B cell (primary cell): Measurements from ENCODE around the gene PKP1. TPM values are rescaled to one million over a fixed set of nuclear protein-coding genes. Genes with fewer than 3 reads are reported as not detected.

Experiments
- ATAC-seq: fragments of 200-7000 bp; cut with Tn5 transposase; one replicate; pipeline ENCODE4 v1.10.0; 2021; ENCODE audit warnings: low read depth, mild to moderate bottlenecking, moderate number of reproducible peaks, moderate library complexity
- CTCF ChIA-PET: fragments of 350-600 bp; sonication (Branson Sonifier 250); formaldehyde crosslinking; loops from one replicate; lab custom pipeline; 2021; ENCODE audit warnings: antibody characterized with exemption, inconsistent platforms; lab: Charles Lee
- POLR2A ChIA-PET: fragments of 350-600 bp; sonication (Branson Sonifier 250); formaldehyde crosslinking; loops from one replicate; lab custom pipeline; 2021; ENCODE audit warnings: antibody characterized with exemption; lab: Charles Lee
- DNase-seq: peaks from one replicate; pipeline ENCODE4 v3.0.0; 2013
- H2AFZ ChIP-seq: 2 replicates; pipeline ENCODE4 v1.6.1; 2012; ENCODE audit warnings: mild to moderate bottlenecking, low read depth, low read length; ENCODE audit not compliant: insufficient read depth, poor library complexity, severe bottlenecking
- H3K27ac ChIP-seq, 2 donors: 1 replicate in 1 of 2; 2 replicates in 1 of 2; pipeline ENCODE4 v1.5.1; 2012 to 2013; ENCODE audit warnings: low read length in 2 of 2, mild to moderate bottlenecking in 2 of 2, moderate library complexity in 1 of 2
- H3K27me3 ChIP-seq, 4 experiments: fragments of 200-600 bp in 1 of 4; sonication (generic) in 1 of 4; replicated peaks in 1 of 4; 1 replicate in 2 of 4; 2 replicates in 2 of 4; pipeline versions ENCODE4 v1.6.1 to v1.7.0; 2013 to 2016; ENCODE audit warnings: low read length in 3 of 4, mild to moderate bottlenecking in 2 of 4, mixed read lengths in 1 of 4, moderate library complexity in 1 of 4; ENCODE audit not compliant: insufficient read depth in 4 of 4, control insufficient read depth in 3 of 4; ENCODE audit errors: control extremely low read depth in 1 of 4
- H3K36me3 ChIP-seq, 2 experiments: replicated peaks in 1 of 2; 1 replicate in 1 of 2; 2 replicates in 1 of 2; pipeline versions ENCODE4 v1.6.1 to v1.7.1; 2013; ENCODE audit warnings: low read length in 1 of 2; ENCODE audit not compliant: insufficient read depth in 2 of 2, control insufficient read depth in 1 of 2; ENCODE audit errors: control extremely low read depth in 1 of 2, extremely low read depth in 1 of 2
- H3K4me1 ChIP-seq, 2 donors: fragments of 200-600 bp in 1 of 2; sonication (generic) in 1 of 2; 1 replicate in 1 of 2; 2 replicates in 1 of 2; pipeline versions ENCODE4 v1.5.1 to v1.6.1; 2013 to 2017; ENCODE audit warnings: low read length in 2 of 2; ENCODE audit not compliant: control insufficient read depth in 2 of 2, insufficient read depth in 2 of 2
- H3K4me2 ChIP-seq: replicated peaks from 2 replicates; pipeline ENCODE3; 2012; ENCODE audit warnings: mild to moderate bottlenecking, low read depth, low read length; ENCODE audit not compliant: poor library complexity, severe bottlenecking
- H3K4me3 ChIP-seq, 5 experiments: fragments of 200-600 bp in 1 of 5; sonication (generic) in 1 of 5; 1 replicate in 3 of 5; 2 replicates in 2 of 5; pipeline versions ENCODE4 v1.5.1 to v1.7.0; 2011 to 2016; ENCODE audit warnings: low read length in 4 of 5, mild to moderate bottlenecking in 4 of 5, low read depth in 2 of 5, control low read depth in 1 of 5, moderate library complexity in 1 of 5; ENCODE audit not compliant: insufficient read depth in 1 of 5; ENCODE audit errors: control extremely low read depth in 1 of 5, extremely low read depth in 1 of 5
- H3K79me2 ChIP-seq: fragments of 200-600 bp; sonication (generic); one replicate; pipeline ENCODE4 v1.6.0; 2016; ENCODE audit warnings: low read length; ENCODE audit not compliant: control insufficient read depth, insufficient read depth
- H3K9ac ChIP-seq: fragments of 200-600 bp; sonication (generic); 2 replicates; pipeline ENCODE4 v1.6.1; 2017; ENCODE audit warnings: mild to moderate bottlenecking, low read length, moderate library complexity
- H3K9me3 ChIP-seq, 3 donors: one replicate each; pipeline versions ENCODE4 v1.6.1 to v1.7.1; 2013; ENCODE audit warnings: low read length in 2 of 3; ENCODE audit not compliant: control insufficient read depth in 2 of 3, insufficient read depth in 1 of 3; ENCODE audit errors: control extremely low read depth in 1 of 3
- H4K20me1 ChIP-seq: 2 replicates; pipeline ENCODE4 v1.6.0; 2012; ENCODE audit warnings: mild to moderate bottlenecking, low read length; ENCODE audit not compliant: insufficient read depth, control insufficient read depth, poor library complexity, severe bottlenecking
- H3K27ac Mint-ChIP-seq: one replicate; pipeline ENCODE4 v1.8.0; 2021; ENCODE audit warnings: mixed read lengths
- H3K27me3 Mint-ChIP-seq: one replicate; pipeline ENCODE4 v1.8.0; 2021; ENCODE audit warnings: mixed read lengths
- H3K4me1 Mint-ChIP-seq: one replicate; pipeline ENCODE4 v1.8.0; 2021; ENCODE audit warnings: mixed read lengths
- H3K4me3 Mint-ChIP-seq: one replicate; pipeline ENCODE4 v1.8.0; 2021; ENCODE audit warnings: mixed read lengths
- H3K9me3 Mint-ChIP-seq: one replicate; pipeline ENCODE4 v1.8.0; 2022; ENCODE audit warnings: mixed read lengths; ENCODE audit not compliant: insufficient read depth
- EZH2 ChIP-seq: IDR thresholded peaks from 2 replicates; pipeline ENCODE4 v1.6.1; 2012; ENCODE audit warnings: borderline replicate concordance, low read depth, mild to moderate bottlenecking, moderate library complexity, low read length; ENCODE audit not compliant: insufficient read depth, poor library complexity, severe bottlenecking
- WGBS: methylation state at CpG from one replicate; pipeline ENCODE4 v1.1.5; 2013; ENCODE audit warnings: missing lambda C conversion rate; ENCODE audit not compliant: insufficient coverage; 5-methylcytosine and 5-hydroxymethylcytosine counted together
- intact Hi-C: fragments of 100-400 bp; cut with micrococcal nuclease; formaldehyde crosslinking; loops from one replicate; pipeline ENCODE4 v1.10.0; 2022
- polyA plus RNA-seq: library from polyadenylated mRNA; depleted of rRNA; stranded (reverse); fragments of >200 nt; gene quantifications from 2 replicates; pipeline ENCODE4 v1.2.3, GENCODE V29; 2012
- total RNA-seq, 2 donors: library from RNA; stranded (reverse); fragments of 120-200 nt in 1 of 2; gene quantifications; 1 replicate in 1 of 2; 2 replicates in 1 of 2; pipeline versions ENCODE4 v1.2.3 to v1.2.4, GENCODE V29; 2013 to 2022
- TF ChIP-seq, protein P1 (sequence below): fragments of 200-600 bp; IDR thresholded peaks from one replicate; pipeline ENCODE4 v1.8.0; 2022; ENCODE audit warnings: antibody characterized with exemption, mild to moderate bottlenecking

The PKP1 gene
- total and polyA plus RNA-seq, 2 donors (not counting 1 experiment from before 2014, with no cell fraction given) = not detected

DNA sequence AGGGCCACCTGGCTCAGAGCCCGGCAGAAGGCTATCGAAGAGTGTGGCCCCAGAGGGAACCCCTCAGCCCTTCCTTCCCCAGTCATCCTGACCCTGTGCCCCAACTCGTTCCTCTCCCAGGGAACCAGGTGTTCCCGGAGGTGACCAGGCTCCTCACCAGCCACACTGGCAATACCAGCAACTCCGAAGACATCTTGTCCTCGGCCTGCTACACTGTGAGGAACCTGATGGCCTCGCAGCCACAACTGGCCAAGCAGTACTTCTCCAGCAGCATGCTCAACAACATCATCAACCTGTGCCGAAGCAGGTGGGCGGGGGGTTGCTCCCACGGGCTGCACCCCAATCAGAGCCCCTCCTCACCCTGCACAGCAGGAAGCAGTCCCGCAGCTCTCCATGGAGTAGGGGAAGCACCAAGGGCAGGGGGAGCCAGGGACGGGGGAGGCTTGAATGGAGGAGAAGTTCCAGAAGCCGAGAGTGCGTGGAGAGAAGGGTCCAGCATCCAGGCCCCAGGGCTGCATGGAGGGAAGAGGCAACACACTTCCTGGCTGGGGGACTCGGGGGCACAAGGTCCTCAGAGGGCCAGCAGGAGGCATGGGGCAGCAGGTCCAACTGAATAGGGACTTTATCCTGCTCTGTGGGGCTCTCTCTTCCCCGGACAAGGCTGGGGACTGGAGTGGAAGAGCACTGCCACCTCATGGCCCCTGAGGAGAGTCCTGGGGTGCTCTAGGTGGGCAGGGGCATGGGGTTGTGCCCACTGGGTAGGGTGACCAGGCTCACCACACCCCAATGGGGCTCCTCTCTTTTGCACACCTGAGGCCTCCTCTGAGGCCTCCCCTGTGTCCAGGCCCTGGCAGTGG is 41.7 kb downstream of the PKP1 start:
- no peak overlapping the region for H3K4me3 ChIP-seq
- no peaks in the 10 kb centered on the region for H4K20me1 ChIP-seq
- H3K27me3 ChIP-seq = no peaks in the 10 kb centered on the region
- peaks cover 8% of the 10 kb centered on the region for H3K27me3 Mint-ChIP-seq
- H3K4me1 ChIP-seq = no peaks in the 10 kb centered on the region
- H2AFZ ChIP-seq = no peak overlapping the region
- no peak overlapping the region for H3K27ac Mint-ChIP-seq
- no peaks in the 10 kb centered on the region for H3K36me3 ChIP-seq
- H3K4me3 Mint-ChIP-seq = no peak overlapping the region
- DNase-seq (no peak), ATAC-seq (no peak)
- TF ChIP-seq EZH2 = no peak
- TF ChIP-seq, protein P1, sequence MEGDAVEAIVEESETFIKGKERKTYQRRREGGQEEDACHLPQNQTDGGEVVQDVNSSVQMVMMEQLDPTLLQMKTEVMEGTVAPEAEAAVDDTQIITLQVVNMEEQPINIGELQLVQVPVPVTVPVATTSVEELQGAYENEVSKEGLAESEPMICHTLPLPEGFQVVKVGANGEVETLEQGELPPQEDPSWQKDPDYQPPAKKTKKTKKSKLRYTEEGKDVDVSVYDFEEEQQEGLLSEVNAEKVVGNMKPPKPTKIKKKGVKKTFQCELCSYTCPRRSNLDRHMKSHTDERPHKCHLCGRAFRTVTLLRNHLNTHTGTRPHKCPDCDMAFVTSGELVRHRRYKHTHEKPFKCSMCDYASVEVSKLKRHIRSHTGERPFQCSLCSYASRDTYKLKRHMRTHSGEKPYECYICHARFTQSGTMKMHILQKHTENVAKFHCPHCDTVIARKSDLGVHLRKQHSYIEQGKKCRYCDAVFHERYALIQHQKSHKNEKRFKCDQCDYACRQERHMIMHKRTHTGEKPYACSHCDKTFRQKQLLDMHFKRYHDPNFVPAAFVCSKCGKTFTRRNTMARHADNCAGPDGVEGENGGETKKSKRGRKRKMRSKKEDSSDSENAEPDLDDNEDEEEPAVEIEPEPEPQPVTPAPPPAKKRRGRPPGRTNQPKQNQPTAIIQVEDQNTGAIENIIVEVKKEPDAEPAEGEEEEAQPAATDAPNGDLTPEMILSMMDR = no peak
- no peak overlapping the region for H3K9ac ChIP-seq
- no peak overlapping the region for H3K27ac ChIP-seq
- intact Hi-C loops = no loop called here
- H3K9me3 Mint-ChIP-seq = no peaks in the 10 kb centered on the region
- H3K9me3 ChIP-seq = no peaks in the 10 kb centered on the region
- no peaks in the 10 kb centered on the region for H3K79me2 ChIP-seq
- no peaks in the 10 kb centered on the region for H3K4me1 Mint-ChIP-seq
- POLR2A ChIA-PET = no interaction called here
- CTCF ChIA-PET = no interaction called here
- 74% methylated on average over 12 of the region's 16 CpGs for WGBS
- H3K4me2 ChIP-seq = no peak overlapping the region

DNA sequence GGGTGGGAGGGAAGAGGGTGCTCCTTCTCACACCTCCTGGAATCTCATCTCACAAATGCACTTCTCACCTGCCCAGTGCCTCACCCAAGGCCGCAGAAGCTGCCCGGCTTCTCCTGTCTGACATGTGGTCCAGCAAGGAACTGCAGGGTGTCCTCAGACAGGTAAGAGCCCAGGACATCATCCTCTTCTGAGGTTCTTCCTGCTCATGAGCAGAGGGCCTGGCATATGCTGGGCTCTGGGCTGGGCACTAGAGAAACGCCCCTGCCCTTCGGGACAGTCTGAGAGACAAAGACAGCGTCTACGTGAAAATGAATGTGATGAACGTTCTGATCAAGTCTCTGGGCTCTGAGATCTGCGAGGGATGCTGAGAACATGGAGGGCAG is 42.4 kb downstream of the PKP1 start:
- ATAC-seq (no peak), DNase-seq (no peak)
- no peak overlapping the region for H3K4me2 ChIP-seq
- H3K9me3 ChIP-seq = no peaks in the 10 kb centered on the region
- POLR2A ChIA-PET = no interaction called here
- H3K27ac ChIP-seq = no peak overlapping the region
- CTCF ChIA-PET = no interaction called here
- no peak overlapping the region for H3K9ac ChIP-seq
- Mint-ChIP-seq H3K27me3 (peaks cover 14% of the 10 kb centered on the region), H3K27ac (no peak overlapping the region), H3K4me3 (no peak overlapping the region), H3K9me3 (no peaks in the 10 kb centered on the region), H3K4me1 (no peaks in the 10 kb centered on the region)
- H4K20me1 ChIP-seq = no peaks in the 10 kb centered on the region
- no peak overlapping the region for H2AFZ ChIP-seq
- H3K36me3 ChIP-seq = no peaks in the 10 kb centered on the region
- H3K79me2 ChIP-seq = no peaks in the 10 kb centered on the region
- intact Hi-C loops = no loop called here
- TF ChIP-seq, protein P1 = no peak
- TF ChIP-seq EZH2 = no peak
- H3K4me1 ChIP-seq = no peaks in the 10 kb centered on the region
- no peak overlapping the region for H3K4me3 ChIP-seq
- WGBS = 90% methylated on average over 8 of the region's 8 CpGs
- H3K27me3 ChIP-seq = no peaks in the 10 kb centered on the region
